ENCODE results near the gene SHROOM3. TPM values are rescaled to one million over a fixed set of nuclear protein-coding genes. Genes with fewer than 3 reads are reported as not detected.

The SHROOM3 gene
- total and polyA plus RNA-seq, 2 experiments from 2014 or later, result 11.3 to 73.5 TPM

DNA sequence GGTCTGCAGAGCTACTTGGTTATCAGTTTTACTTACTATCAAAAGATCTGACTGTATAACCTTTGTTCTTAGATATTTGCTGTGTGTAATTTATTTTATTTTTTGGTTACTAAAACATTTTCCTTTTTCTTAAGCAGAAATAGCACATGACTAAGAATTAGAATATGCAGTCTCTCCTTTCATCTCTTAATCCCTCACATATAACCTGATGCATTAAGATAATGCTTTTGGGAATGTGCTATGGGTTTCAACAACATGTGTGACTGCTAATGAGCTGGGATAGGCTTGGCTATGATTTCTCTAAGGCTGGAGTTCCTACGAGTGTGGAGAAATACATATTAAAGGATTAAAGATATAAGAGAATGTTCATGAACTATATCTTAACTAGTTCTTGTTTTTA is 41.5 kb downstream of the SHROOM3 start (continued):
- TF ChIP-seq REST (IDR thresholded peaks at IDR 0.05; ENCODE audit: unreplicated experiment) (no peak), ZNF331 (CRISPR knock-in tag; IDR thresholded peaks at IDR 0.05; ENCODE audit: low read depth) (no peak), STAT1 (IDR thresholded peaks at IDR 0.05; ENCODE audit: unreplicated experiment) (no peak), POLR2AphosphoS5 (IDR thresholded peaks at IDR 0.05; ENCODE audit: low read depth) (no peak)
- TF ChIP-seq, protein P1, sequence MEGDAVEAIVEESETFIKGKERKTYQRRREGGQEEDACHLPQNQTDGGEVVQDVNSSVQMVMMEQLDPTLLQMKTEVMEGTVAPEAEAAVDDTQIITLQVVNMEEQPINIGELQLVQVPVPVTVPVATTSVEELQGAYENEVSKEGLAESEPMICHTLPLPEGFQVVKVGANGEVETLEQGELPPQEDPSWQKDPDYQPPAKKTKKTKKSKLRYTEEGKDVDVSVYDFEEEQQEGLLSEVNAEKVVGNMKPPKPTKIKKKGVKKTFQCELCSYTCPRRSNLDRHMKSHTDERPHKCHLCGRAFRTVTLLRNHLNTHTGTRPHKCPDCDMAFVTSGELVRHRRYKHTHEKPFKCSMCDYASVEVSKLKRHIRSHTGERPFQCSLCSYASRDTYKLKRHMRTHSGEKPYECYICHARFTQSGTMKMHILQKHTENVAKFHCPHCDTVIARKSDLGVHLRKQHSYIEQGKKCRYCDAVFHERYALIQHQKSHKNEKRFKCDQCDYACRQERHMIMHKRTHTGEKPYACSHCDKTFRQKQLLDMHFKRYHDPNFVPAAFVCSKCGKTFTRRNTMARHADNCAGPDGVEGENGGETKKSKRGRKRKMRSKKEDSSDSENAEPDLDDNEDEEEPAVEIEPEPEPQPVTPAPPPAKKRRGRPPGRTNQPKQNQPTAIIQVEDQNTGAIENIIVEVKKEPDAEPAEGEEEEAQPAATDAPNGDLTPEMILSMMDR (conservative IDR thresholded peaks at IDR 0.05; ENCODE audit: low read depth in 2 of 2), result no peak

- peaks cover 2% of the 10 kb centered on the region for H3K27me3 Mint-ChIP-seq (ENCODE audit: insufficient read depth, low read depth, poor library complexity)
- Histone ChIP-seq H3K9me2 (ENCODE audit: insufficient read depth) (no peaks in the 10 kb centered on the region), H4K20me1 (replicated peaks; ENCODE audit: insufficient read depth) (no peaks in the 10 kb centered on the region), H3K27ac (ENCODE audit: low read depth) (peak overlapping the region; percentile 34), H3F3A (replicated peaks; ENCODE audit: low read depth) (no peaks in the 10 kb centered on the region), H2AFZ (peak overlapping the region; percentile 92), H3K27me3 (ENCODE audit: insufficient read depth) (no peaks in the 10 kb centered on the region), H3K4me1 (ENCODE audit: insufficient read depth) (peaks cover 29% of the 10 kb centered on the region), H3K4me3 (no peak overlapping the region), H3K4me2 (peak overlapping the region; percentile 45; the same call in 1 of the 2 replicates), H3K79me2 (replicated peaks; ENCODE audit: insufficient read depth) (no peaks in the 10 kb centered on the region), H3K36me3 (ENCODE audit: insufficient read depth) (no peaks in the 10 kb centered on the region)
- H3K27ac Mint-ChIP-seq, result peak overlapping the region; percentile 80
- DNase-seq (ENCODE audit: low spot score) (no peak), ATAC-seq (peak; percentile 65)
- peaks cover 16% of the 10 kb centered on the region; the same call in 2 of the 3 replicates for H3K36me3 Mint-ChIP-seq (ENCODE audit: low read depth)
- peaks cover 24% of the 10 kb centered on the region for H3K4me1 Mint-ChIP-seq
- H3K4me3 Mint-ChIP-seq, result no peak overlapping the region
- H3K9me3 Mint-ChIP-seq, result peaks cover 29% of the 10 kb centered on the region
- no peak for TF ChIP-seq EZH2phosphoT487 (IDR thresholded peaks at IDR 0.05; ENCODE audit: unreplicated experiment)
- no peak for TF ChIP-seq POLR2AphosphoS5 (IDR thresholded peaks at IDR 0.05; ENCODE audit: low read depth)
- no peak for TF ChIP-seq ETS1 (IDR thresholded peaks at IDR 0.05)
- TF ChIP-seq, protein P2, sequence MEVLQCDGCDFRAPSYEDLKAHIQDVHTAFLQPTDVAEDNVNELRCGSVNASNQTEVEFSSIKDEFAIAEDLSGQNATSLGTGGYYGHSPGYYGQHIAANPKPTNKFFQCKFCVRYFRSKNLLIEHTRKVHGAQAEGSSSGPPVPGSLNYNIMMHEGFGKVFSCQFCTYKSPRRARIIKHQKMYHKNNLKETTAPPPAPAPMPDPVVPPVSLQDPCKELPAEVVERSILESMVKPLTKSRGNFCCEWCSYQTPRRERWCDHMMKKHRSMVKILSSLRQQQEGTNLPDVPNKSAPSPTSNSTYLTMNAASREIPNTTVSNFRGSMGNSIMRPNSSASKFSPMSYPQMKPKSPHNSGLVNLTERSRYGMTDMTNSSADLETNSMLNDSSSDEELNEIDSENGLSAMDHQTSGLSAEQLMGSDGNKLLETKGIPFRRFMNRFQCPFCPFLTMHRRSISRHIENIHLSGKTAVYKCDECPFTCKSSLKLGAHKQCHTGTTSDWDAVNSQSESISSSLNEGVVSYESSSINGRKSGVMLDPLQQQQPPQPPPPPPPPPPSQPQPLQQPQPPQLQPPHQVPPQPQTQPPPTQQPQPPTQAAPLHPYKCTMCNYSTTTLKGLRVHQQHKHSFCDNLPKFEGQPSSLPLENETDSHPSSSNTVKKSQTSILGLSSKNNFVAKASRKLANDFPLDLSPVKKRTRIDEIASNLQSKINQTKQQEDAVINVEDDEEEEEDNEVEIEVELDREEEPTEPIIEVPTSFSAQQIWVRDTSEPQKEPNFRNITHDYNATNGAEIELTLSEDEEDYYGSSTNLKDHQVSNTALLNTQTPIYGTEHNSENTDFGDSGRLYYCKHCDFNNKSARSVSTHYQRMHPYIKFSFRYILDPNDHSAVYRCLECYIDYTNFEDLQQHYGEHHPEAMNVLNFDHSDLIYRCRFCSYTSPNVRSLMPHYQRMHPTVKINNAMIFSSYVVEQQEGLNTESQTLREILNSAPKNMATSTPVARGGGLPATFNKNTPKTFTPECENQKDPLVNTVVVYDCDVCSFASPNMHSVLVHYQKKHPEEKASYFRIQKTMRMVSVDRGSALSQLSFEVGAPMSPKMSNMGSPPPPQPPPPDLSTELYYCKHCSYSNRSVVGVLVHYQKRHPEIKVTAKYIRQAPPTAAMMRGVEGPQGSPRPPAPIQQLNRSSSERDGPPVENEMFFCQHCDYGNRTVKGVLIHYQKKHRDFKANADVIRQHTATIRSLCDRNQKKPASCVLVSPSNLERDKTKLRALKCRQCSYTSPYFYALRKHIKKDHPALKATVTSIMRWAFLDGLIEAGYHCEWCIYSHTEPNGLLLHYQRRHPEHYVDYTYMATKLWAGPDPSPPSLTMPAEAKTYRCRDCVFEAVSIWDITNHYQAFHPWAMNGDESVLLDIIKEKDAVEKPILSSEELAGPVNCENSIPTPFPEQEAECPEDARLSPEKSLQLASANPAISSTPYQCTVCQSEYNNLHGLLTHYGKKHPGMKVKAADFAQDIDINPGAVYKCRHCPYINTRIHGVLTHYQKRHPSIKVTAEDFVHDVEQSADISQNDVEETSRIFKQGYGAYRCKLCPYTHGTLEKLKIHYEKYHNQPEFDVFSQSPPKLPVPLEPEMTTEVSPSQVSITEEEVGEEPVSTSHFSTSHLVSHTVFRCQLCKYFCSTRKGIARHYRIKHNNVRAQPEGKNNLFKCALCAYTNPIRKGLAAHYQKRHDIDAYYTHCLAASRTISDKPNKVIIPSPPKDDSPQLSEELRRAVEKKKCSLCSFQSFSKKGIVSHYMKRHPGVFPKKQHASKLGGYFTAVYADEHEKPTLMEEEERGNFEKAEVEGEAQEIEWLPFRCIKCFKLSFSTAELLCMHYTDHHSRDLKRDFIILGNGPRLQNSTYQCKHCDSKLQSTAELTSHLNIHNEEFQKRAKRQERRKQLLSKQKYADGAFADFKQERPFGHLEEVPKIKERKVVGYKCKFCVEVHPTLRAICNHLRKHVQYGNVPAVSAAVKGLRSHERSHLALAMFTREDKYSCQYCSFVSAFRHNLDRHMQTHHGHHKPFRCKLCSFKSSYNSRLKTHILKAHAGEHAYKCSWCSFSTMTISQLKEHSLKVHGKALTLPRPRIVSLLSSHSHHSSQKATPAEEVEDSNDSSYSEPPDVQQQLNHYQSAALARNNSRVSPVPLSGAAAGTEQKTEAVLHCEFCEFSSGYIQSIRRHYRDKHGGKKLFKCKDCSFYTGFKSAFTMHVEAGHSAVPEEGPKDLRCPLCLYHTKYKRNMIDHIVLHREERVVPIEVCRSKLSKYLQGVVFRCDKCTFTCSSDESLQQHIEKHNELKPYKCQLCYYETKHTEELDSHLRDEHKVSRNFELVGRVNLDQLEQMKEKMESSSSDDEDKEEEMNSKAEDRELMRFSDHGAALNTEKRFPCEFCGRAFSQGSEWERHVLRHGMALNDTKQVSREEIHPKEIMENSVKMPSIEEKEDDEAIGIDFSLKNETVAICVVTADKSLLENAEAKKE (CRISPR knock-in tag; IDR thresholded peaks at IDR 0.05), result no peak
- TF ChIP-seq CREB1 (CRISPR knock-in tag; IDR thresholded peaks at IDR 0.05; ENCODE audit: low read depth), result no peak
- TF ChIP-seq, protein P1 (conservative IDR thresholded peaks at IDR 0.05; ENCODE audit: low read depth in 2 of 2), result no peak
- TF ChIP-seq JUNB (IDR thresholded peaks at IDR 0.05; ENCODE audit: unreplicated experiment), result no peak
- no peak for TF ChIP-seq STAT1 (IDR thresholded peaks at IDR 0.05; ENCODE audit: unreplicated experiment)
Measured at GRCh38 chr4:76484654-76485053, 49.6 kb downstream of the SHROOM3 start.

Data from GM23338 (cell line).